ENCODE data around the gene SERP2. TPM values are rescaled to one million over a fixed set of nuclear protein-coding genes. Genes with fewer than 3 reads are reported as not detected.

The SERP2 gene
- total and polyA plus RNA-seq, 10 of the 15 experiments (the other 5 are each of a cell fraction or from before 2014, with no cell fraction given): not detected

DNA sequence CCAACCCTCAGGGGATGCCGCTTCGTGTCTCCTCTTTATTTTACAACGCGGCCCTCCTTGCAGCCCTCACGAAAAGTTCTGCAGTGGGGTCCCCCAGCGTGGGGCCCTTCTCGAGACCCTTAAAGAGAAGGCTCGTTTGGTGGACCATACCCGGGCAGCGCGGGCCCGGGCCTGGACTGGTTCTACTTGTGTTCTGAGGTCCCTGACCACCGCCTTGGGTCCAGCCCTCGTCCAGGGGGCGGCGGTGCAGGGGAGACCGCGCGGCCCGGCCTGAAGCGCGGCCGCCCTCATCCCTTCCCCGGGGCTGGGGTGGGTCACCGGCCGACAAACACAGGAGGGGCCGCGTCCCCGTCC is 400 bp upstream of the SERP2 start:
- H3K36me3 ChIP-seq (ENCODE audit: control insufficient read depth in 2 of 2, insufficient read depth in 2 of 2, low read length in 1 of 2): no peaks in the 10 kb centered on the region
- H3K4me3 ChIP-seq: no peak overlapping the region
- TF ChIP-seq SMAD1 (IDR thresholded peaks at IDR 0.05; ENCODE audit: low read depth, partially characterized antibody): no peak
- no peak for TF ChIP-seq ATF3 (IDR thresholded peaks at IDR 0.05; ENCODE audit: borderline replicate concordance, extremely low read depth, low read depth, low read length)
- TF ChIP-seq EZH2 (IDR thresholded peaks at IDR 0.05; ENCODE audit: borderline replicate concordance, control insufficient read depth, low read depth, low read length): no peak
- no peak for TF ChIP-seq HDGF (IDR thresholded peaks at IDR 0.05)
- no peak for TF ChIP-seq YY1 (IDR thresholded peaks at IDR 0.05; ENCODE audit: low read depth, low read length)
- no peak for TF ChIP-seq IKZF1 (conservative IDR thresholded peaks at IDR 0.05)
- TF ChIP-seq SP1 (IDR thresholded peaks at IDR 0.05; ENCODE audit: low read depth, low read length): no peak
- TF ChIP-seq SUPT20H (IDR thresholded peaks at IDR 0.05; ENCODE audit: borderline replicate concordance, control insufficient read depth, low read depth, low read length): no peak
- TF ChIP-seq CHD1 (IDR thresholded peaks at IDR 0.05; ENCODE audit: low read depth, low read length): no peak
- TF ChIP-seq MEF2B (IDR thresholded peaks at IDR 0.05; ENCODE audit: partially characterized antibody, poor library complexity, severe bottlenecking): no peak
- TF ChIP-seq ATF7 (IDR thresholded peaks at IDR 0.05; ENCODE audit: low read depth): no peak
- no peak for TF ChIP-seq RAD51 (IDR thresholded peaks at IDR 0.05)
- no peak for TF ChIP-seq FOXM1 (IDR thresholded peaks at IDR 0.05; ENCODE audit: low read depth, low read length)
- no peak for TF ChIP-seq FOS (IDR thresholded peaks at IDR 0.05; ENCODE audit: borderline replicate concordance, extremely low read depth, insufficient read length)
- TF ChIP-seq ZNF274 (IDR thresholded peaks at IDR 0.05; ENCODE audit: insufficient read depth, insufficient read length): no peak
- TF ChIP-seq, protein P1, sequence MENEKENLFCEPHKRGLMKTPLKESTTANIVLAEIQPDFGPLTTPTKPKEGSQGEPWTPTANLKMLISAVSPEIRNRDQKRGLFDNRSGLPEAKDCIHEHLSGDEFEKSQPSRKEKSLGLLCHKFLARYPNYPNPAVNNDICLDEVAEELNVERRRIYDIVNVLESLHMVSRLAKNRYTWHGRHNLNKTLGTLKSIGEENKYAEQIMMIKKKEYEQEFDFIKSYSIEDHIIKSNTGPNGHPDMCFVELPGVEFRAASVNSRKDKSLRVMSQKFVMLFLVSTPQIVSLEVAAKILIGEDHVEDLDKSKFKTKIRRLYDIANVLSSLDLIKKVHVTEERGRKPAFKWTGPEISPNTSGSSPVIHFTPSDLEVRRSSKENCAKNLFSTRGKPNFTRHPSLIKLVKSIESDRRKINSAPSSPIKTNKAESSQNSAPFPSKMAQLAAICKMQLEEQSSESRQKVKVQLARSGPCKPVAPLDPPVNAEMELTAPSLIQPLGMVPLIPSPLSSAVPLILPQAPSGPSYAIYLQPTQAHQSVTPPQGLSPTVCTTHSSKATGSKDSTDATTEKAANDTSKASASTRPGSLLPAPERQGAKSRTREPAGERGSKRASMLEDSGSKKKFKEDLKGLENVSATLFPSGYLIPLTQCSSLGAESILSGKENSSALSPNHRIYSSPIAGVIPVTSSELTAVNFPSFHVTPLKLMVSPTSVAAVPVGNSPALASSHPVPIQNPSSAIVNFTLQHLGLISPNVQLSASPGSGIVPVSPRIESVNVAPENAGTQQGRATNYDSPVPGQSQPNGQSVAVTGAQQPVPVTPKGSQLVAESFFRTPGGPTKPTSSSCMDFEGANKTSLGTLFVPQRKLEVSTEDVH (IDR thresholded peaks at IDR 0.05; ENCODE audit: low read depth, partially characterized antibody): no peak
- no peak for TF ChIP-seq GATAD2B (conservative IDR thresholded peaks at IDR 0.05; ENCODE audit: low read depth)
- no peak for TF ChIP-seq POLR2AphosphoS2 (IDR thresholded peaks at IDR 0.05; ENCODE audit: low read depth, low read length)
- TF ChIP-seq TAF1 (IDR thresholded peaks at IDR 0.05; ENCODE audit: borderline replicate concordance, low read depth, low read length): no peak
- peaks cover 7 to 11% of the 10 kb centered on the region in 2 experiments; a peak in 3 of 4 replicates for H3K27me3 ChIP-seq (replicated peaks in 1 of 2; ENCODE audit: control insufficient read depth in 2 of 2, insufficient read depth in 2 of 2, low read length in 1 of 2)
- no peak for DNase-seq (ENCODE audit: low read depth, low spot score)
- H3K9ac ChIP-seq (ENCODE audit: control insufficient read depth, insufficient read depth, low read length): no peak overlapping the region
- in situ Hi-C loops (cut with MboI): no loop called here
- ChIA-PET RAD21 (ENCODE audit: unreplicated experiment) (no interaction called here), CTCF (no interaction called here), SMC1A (ENCODE audit: uncharacterized antibody, unreplicated experiment) (no interaction called here), POLR2A (no interaction called here)
- intact Hi-C loops (cut with micrococcal nuclease; ENCODE audit: unreplicated experiment): no loop called here
- no peaks in the 10 kb centered on the region for H3K4me1 ChIP-seq (ENCODE audit: control insufficient read depth, insufficient read depth, low read length)
- H3K79me2 ChIP-seq (ENCODE audit: control insufficient read depth, insufficient read depth, low read length): no peaks in the 10 kb centered on the region
- H2AFZ ChIP-seq (ENCODE audit: control insufficient read depth, low read depth, low read length): no peak overlapping the region
- WGBS (ENCODE audit: insufficient coverage, insufficient replicate concordance, low lambda C conversion rate, missing lambda C conversion rate): 79% methylated on average over 23 of the region's 29 CpGs
- H3K27ac ChIP-seq (ENCODE audit: control insufficient read depth, insufficient read depth): no peak overlapping the region
- no peak overlapping the region for H3K4me2 ChIP-seq (ENCODE audit: control insufficient read depth, insufficient read depth)
- ATAC-seq: no peak
- H4K20me1 ChIP-seq (ENCODE audit: control insufficient read depth, insufficient read depth): no peaks in the 10 kb centered on the region
- no peaks in the 10 kb centered on the region; the same call in 2 of the 3 replicates for H3K9me3 ChIP-seq (replicated peaks; ENCODE audit: control insufficient read depth, insufficient read depth, low read length)
- FAIRE-seq: no peak
- BruUV-seq (replicated peaks): no TSS peak

All from GM12878 (cell line).